Renal cortical epithelial cell (primary cell): Measurements from ENCODE around the gene CSNK1D. TPM values are rescaled to one million over a fixed set of nuclear protein-coding genes. Genes with fewer than 3 reads are reported as not detected.
"Not testable (repeated sequence)": the region's sequence is repeated elsewhere in the genome, so short reads cannot be mapped to it uniquely, and the experiment has no call there.

Source experiments
- DNase-seq: peaks from one replicate; pipeline ENCODE4 v3.0.0-alpha.2; 2011; ENCODE audit warnings: low read depth
- total RNA-seq: library from RNA; depleted of rRNA; stranded (reverse); fragments of >200 nt; gene quantifications from 2 replicates; pipeline ENCODE4 v1.2.3, GENCODE V29; 2014

Gene CSNK1D
- total RNA-seq, 1 donor from 2014 or later, result 115 TPM

- no peak for DNase-seq
These were observed 877 bp upstream of the CSNK1D start for GRCh38 chr17:82274134-82275020.

- DNase-seq, result no peak
These were observed 789 bp downstream of the CSNK1D start for GRCh38 chr17:82272495-82273326.

GRCh38 chr17:82271401-82271800 lies 2.1 kb downstream of the CSNK1D start:
- no peak for DNase-seq

GRCh38 chr17:82270651-82271050 lies 2.8 kb downstream of the CSNK1D start:
- no peak for DNase-seq

GRCh38 chr17:82269882-82270500 lies 3.5 kb downstream of the CSNK1D start:
- no peak for DNase-seq

GRCh38 chr17:82269138-82269881 lies 4.2 kb downstream of the CSNK1D start:
- DNase-seq, result no peak

GRCh38 chr17:82267575-82268379 lies 5.7 kb downstream of the CSNK1D start:
- DNase-seq, result peak; percentile 94

GRCh38 chr17:82266142-82266541 lies 7.4 kb downstream of the CSNK1D start:
- DNase-seq, result no peak

- DNase-seq, result no peak
These were observed 9.9 kb downstream of the CSNK1D start for GRCh38 chr17:82263641-82264040.

GRCh38 chr17:82262344-82262743 lies 11.2 kb downstream of the CSNK1D start:
- no peak for DNase-seq

- DNase-seq, result not testable (repeated sequence)
These were observed 13.2 kb downstream of the CSNK1D start for GRCh38 chr17:82259972-82260961.

GRCh38 chr17:82258555-82258954 lies 14.9 kb downstream of the CSNK1D start:
- DNase-seq, result no peak

GRCh38 chr17:82257473-82257872 lies 16.0 kb downstream of the CSNK1D start:
- peak; percentile 54 for DNase-seq

GRCh38 chr17:82256242-82256885 lies 17.1 kb downstream of the CSNK1D start:
- no peak for DNase-seq

- no peak for DNase-seq
These were observed 18.0 kb downstream of the CSNK1D start for GRCh38 chr17:82255402-82255972.

- not testable (repeated sequence) for DNase-seq
These were observed 18.8 kb downstream of the CSNK1D start for GRCh38 chr17:82254746-82255145.

- DNase-seq, result not testable (repeated sequence)
These were observed 19.4 kb downstream of the CSNK1D start for GRCh38 chr17:82254096-82254495.

- DNase-seq, result no peak
These were observed 20.3 kb downstream of the CSNK1D start for GRCh38 chr17:82253179-82253544.
